ENCODE results near the gene HIPK3.

Gene HIPK3

DNA sequence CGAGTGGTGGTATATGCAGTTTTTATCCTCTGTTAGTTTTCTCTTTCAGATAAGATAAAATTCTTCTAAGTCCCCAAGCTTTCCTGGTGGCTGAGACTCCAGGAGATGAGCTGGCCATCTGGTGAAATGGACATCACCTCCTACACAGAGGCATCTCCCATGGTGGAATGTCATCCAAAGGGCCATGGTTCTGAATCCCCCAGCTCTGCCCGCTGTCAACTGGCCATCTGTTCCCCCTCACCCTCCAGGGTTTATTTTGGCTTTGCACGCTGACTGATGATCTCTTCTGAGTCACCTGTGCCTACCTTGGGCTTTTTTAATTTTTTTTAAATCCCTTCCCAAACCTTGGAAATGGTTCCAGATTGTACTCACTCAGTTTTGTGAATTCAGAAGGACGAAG is 142.2 kb downstream of the HIPK3 start:
- TF ChIP-seq JUND (IDR thresholded peaks at IDR 0.05; ENCODE audit: low read depth): no peak
- in situ Hi-C loops (cut with HindIII; ENCODE audit: low pct_unique_long_range_greater_than_20kb, low sequenced_read_pairs): no loop called here
- DNase-seq (ENCODE audit: low read depth in 1 of 2, low spot score in 1 of 2): no peak

DNA sequence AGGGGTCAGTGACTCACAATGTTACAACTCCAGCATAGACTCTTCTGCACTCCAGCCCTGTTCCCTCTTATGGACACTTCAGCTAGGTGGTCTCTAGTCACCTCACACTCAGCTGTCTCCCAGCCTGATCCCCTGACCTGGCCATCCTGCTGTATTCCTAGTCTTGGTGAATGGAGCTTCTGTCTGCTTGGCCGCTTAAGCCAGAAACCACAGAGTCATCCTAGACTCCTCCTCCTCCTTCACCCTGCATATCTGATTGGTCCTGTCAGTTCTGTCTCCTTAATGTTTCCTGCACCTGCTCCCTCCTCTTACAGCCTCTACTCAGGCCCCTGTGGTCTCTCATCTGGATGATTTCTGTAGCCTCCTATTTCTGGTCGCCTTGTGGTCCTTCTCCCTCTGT is 144.9 kb downstream of the HIPK3 start:
- TF ChIP-seq JUND (IDR thresholded peaks at IDR 0.05; ENCODE audit: low read depth): no peak
- peak in 1 of 2 experiments; percentile 27 for DNase-seq (ENCODE audit: low read depth in 1 of 2, low spot score in 1 of 2)
- in situ Hi-C loops (cut with HindIII; ENCODE audit: low pct_unique_long_range_greater_than_20kb, low sequenced_read_pairs): no loop called here

- no peak for DNase-seq (ENCODE audit: low read depth in 1 of 2, low spot score in 1 of 2)
- no peak for TF ChIP-seq JUND (IDR thresholded peaks at IDR 0.05; ENCODE audit: low read depth)
- in situ Hi-C loops (cut with HindIII; ENCODE audit: low pct_unique_long_range_greater_than_20kb, low sequenced_read_pairs): no loop called here
These were observed 146.2 kb downstream of the HIPK3 start for GRCh38 chr11:33403344-33403743.

DNA sequence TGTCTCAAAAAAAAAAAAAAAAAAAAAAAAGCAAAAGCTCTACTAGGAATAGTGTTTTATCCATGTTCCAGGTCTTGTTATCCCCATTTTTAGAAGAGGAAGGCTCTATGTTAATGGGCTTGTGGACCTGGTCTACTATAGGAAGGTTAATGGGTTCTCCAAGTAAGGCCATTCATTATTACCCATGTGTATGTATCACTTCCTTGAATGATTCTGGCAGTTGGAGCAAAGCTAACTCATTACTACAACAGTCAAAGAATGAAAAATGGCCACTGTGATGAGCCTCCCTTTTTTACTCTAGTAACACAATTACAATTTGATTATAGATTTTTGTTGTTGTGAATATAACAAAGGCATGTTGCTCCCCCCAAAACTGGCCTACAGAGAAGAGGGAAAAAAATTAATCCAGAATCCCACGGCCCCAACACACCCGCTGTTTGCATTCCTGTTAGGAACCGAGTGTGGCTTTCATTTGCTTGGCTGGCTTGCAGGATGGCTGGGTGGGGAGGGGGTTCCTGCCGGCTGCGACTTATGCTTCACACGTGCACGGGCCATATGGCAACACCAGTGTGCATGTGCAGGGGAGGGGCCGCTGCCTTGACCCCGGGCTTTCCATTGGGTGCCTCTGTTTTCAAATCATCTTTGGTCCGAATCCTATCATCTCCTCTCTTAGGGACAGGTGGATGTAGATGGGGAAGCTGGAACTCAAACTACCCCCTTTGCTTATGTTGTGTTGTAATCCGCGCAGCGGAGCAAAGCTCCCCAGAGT is 148.8 kb downstream of the HIPK3 start:
- no peak for DNase-seq (ENCODE audit: low read depth in 1 of 2, low spot score in 1 of 2)
- in situ Hi-C loops (cut with HindIII; ENCODE audit: low pct_unique_long_range_greater_than_20kb, low sequenced_read_pairs): no loop called here
- no peak for TF ChIP-seq JUND (IDR thresholded peaks at IDR 0.05; ENCODE audit: low read depth)

All from T47D (cell line).